HEK293T (cell line): ENCODE data around the gene SLC43A1.

Source experiments
- CTCF ChIA-PET: fragments of 350-600 bp; formaldehyde crosslinking; extraction: SDS; loops from one replicate; lab custom pipeline; 2021; ENCODE audit warnings: antibody characterized with exemption, inconsistent platforms; lab: Yijun Ruan, JAX
- POLR2A ChIA-PET: fragments of 350-600 bp; formaldehyde crosslinking; extraction: SDS; loops from one replicate; lab custom pipeline; 2020; ENCODE audit warnings: antibody characterized with exemption, inconsistent platforms; lab: Yijun Ruan, JAX
- DNase-seq: peaks from one replicate; pipeline ENCODE4 v3.0.0; 2012; ENCODE audit warnings: mixed read lengths; ENCODE audit errors: extremely low spot score
- ARNT ChIP-seq: fragments of 450-650 bp; IDR thresholded peaks from 2 replicates; pipeline ENCODE4 v1.6.1; 2017; ENCODE audit warnings: mild to moderate bottlenecking
- BHLHE40 ChIP-seq: fragments of 450-650 bp; IDR thresholded peaks from 2 replicates; pipeline ENCODE4 v1.6.1; 2016; ENCODE audit warnings: mild to moderate bottlenecking, moderate library complexity, borderline replicate concordance
- CTBP1 ChIP-seq: fragments of 450-650 bp; IDR thresholded peaks from 2 replicates; pipeline ENCODE4 v1.6.1; 2016; ENCODE audit warnings: borderline replicate concordance
- ELF4 ChIP-seq: fragments of 450-650 bp; IDR thresholded peaks from 2 replicates; pipeline ENCODE4 v1.6.1; 2017; ENCODE audit warnings: antibody characterized with exemption
- FOXA1 ChIP-seq: fragments of 450-650 bp; IDR thresholded peaks from 2 replicates; pipeline ENCODE4 v1.6.1; 2016; ENCODE audit warnings: mild to moderate bottlenecking
- FOXK2 ChIP-seq: fragments of 450-650 bp; IDR thresholded peaks from 2 replicates; pipeline ENCODE4 v1.6.1; 2016; ENCODE audit warnings: mild to moderate bottlenecking
- FOXM1 ChIP-seq: fragments of 450-650 bp; IDR thresholded peaks from 2 replicates; pipeline ENCODE4 v1.6.1; 2017; ENCODE audit warnings: mild to moderate bottlenecking, borderline replicate concordance
- HDGF ChIP-seq: fragments of 450-650 bp; IDR thresholded peaks from 2 replicates; pipeline ENCODE4 v1.6.1; 2017; ENCODE audit warnings: antibody characterized with exemption, borderline replicate concordance
- L3MBTL2 ChIP-seq: fragments of 450-650 bp; conservative IDR thresholded peaks from 2 replicates; pipeline ENCODE4 v1.6.1; 2016; ENCODE audit warnings: mild to moderate bottlenecking
- LEF1 ChIP-seq: fragments of 450-650 bp; IDR thresholded peaks from 2 replicates; pipeline ENCODE4 v1.6.1; 2017; ENCODE audit warnings: mild to moderate bottlenecking, borderline replicate concordance
- NFRKB ChIP-seq: fragments of 450-650 bp; IDR thresholded peaks from 2 replicates; pipeline ENCODE4 v1.6.1; 2016; ENCODE audit warnings: mild to moderate bottlenecking, moderate library complexity
- PKNOX1 ChIP-seq: fragments of 450-650 bp; IDR thresholded peaks from 2 replicates; pipeline ENCODE4 v1.6.1; 2016
- SP1 ChIP-seq: fragments of 450-650 bp; IDR thresholded peaks from 2 replicates; pipeline ENCODE4 v1.6.1; 2017
- SUZ12 ChIP-seq: fragments of 450-650 bp; IDR thresholded peaks from 2 replicates; pipeline ENCODE4 v1.6.1; 2016; ENCODE audit warnings: mild to moderate bottlenecking
- TARDBP ChIP-seq: fragments of 450-650 bp; IDR thresholded peaks from 2 replicates; pipeline ENCODE4 v1.6.1; 2016
- ZNF384 ChIP-seq: fragments of 450-650 bp; IDR thresholded peaks from 2 replicates; pipeline ENCODE4 v1.6.1; 2016

SLC43A1 gene

GRCh38 chr11:57551941-57552340 lies 36.4 kb upstream of the SLC43A1 start:
- no peak for TF ChIP-seq HDGF
- no peak for TF ChIP-seq ARNT
- no peak for TF ChIP-seq NFRKB
- no peak for TF ChIP-seq BHLHE40
- TF ChIP-seq LEF1, result no peak
- TF ChIP-seq FOXK2, result no peak
- no peak for TF ChIP-seq FOXA1
- TF ChIP-seq TARDBP, result no peak
- ChIA-PET POLR2A (no interaction called here), CTCF (no interaction called here)
- no peak for DNase-seq

- ChIA-PET POLR2A (no interaction called here), CTCF (interaction anchor here (0.8 kb wide), 1 partner anchor 18 kb away, joined by 3 read pairs; the partner anchor contains the start of gene UBE2L6)
- TF ChIP-seq FOXM1, result no peak
- no peak for TF ChIP-seq TARDBP
- no peak for TF ChIP-seq SP1
- no peak for TF ChIP-seq PKNOX1
- no peak for TF ChIP-seq FOXA1
- no peak for TF ChIP-seq ARNT
- TF ChIP-seq FOXK2, result no peak
- no peak for TF ChIP-seq L3MBTL2
- no peak for TF ChIP-seq ZNF384
- TF ChIP-seq BHLHE40, result no peak
- no peak for TF ChIP-seq SUZ12
- TF ChIP-seq CTBP1, result no peak
- TF ChIP-seq HDGF, result no peak
- no peak for DNase-seq
Observed at GRCh38 chr11:57549983-57550382, 34.5 kb upstream of the SLC43A1 start.

GRCh38 chr11:57547854-57548377 lies 32.4 kb upstream of the SLC43A1 start:
- DNase-seq, result no peak
- ChIA-PET CTCF (interaction anchor here (1.0 to 1.1 kb wide), 2 partner anchors 21 to 90 kb away, joined by 3 read pairs; no protein-coding TSS in a partner anchor), POLR2A (no interaction called here)
- no peak for TF ChIP-seq LEF1
- no peak for TF ChIP-seq SUZ12
- TF ChIP-seq FOXK2, result no peak
- TF ChIP-seq PKNOX1, result no peak
- no peak for TF ChIP-seq ELF4
- no peak for TF ChIP-seq ARNT
- TF ChIP-seq HDGF, result no peak
- no peak for TF ChIP-seq FOXA1
- no peak for TF ChIP-seq NFRKB
- TF ChIP-seq SP1, result no peak
- no peak for TF ChIP-seq BHLHE40
- no peak for TF ChIP-seq CTBP1
- TF ChIP-seq TARDBP, result no peak
- no peak for TF ChIP-seq ZNF384
- TF ChIP-seq FOXM1, result no peak
- no peak for TF ChIP-seq L3MBTL2

GRCh38 chr11:57546869-57547475 lies 31.5 kb upstream of the SLC43A1 start:
- POLR2A ChIA-PET, result no interaction called here
- TF ChIP-seq FOXK2, result no peak
- TF ChIP-seq ELF4, result no peak
- no peak for TF ChIP-seq HDGF
- no peak for TF ChIP-seq PKNOX1
- TF ChIP-seq TARDBP, result no peak
- TF ChIP-seq LEF1, result no peak
- no peak for TF ChIP-seq SUZ12
- TF ChIP-seq FOXM1, result no peak
- no peak for TF ChIP-seq FOXA1
- no peak for TF ChIP-seq NFRKB
- no peak for TF ChIP-seq ZNF384
- no peak for TF ChIP-seq SP1
- TF ChIP-seq ARNT, result no peak
- no peak for TF ChIP-seq L3MBTL2
- TF ChIP-seq BHLHE40, result no peak
- DNase-seq, result no peak
- CTCF ChIA-PET, result interaction anchor here (1.0 to 1.1 kb wide), 2 partner anchors 22 to 89 kb away, joined by 3 read pairs; no protein-coding TSS in a partner anchor

GRCh38 chr11:57546451-57546850 lies 30.9 kb upstream of the SLC43A1 start:
- no peak for DNase-seq
- CTCF ChIA-PET, result no interaction called here
- TF ChIP-seq NFRKB, result no peak
- TF ChIP-seq SUZ12, result no peak
- no peak for TF ChIP-seq LEF1
- TF ChIP-seq TARDBP, result no peak
- TF ChIP-seq FOXM1, result no peak
- no peak for TF ChIP-seq FOXA1
- no peak for TF ChIP-seq PKNOX1
- TF ChIP-seq HDGF, result no peak
- POLR2A ChIA-PET, result no interaction called here
